Activated naive CD4-positive, alpha-beta T cell treated with anti-CD3 and anti-CD28 coated beads, Interleukin-2, amount 10 ng/mL, durations not matched to agents 5 hours and 36 hours (primary cell): ENCODE data around the gene AMIGO2. TPM values are rescaled to one million over a fixed set of nuclear protein-coding genes. Genes with fewer than 3 reads are reported as not detected.

ENCODE experiments used
- total RNA-seq, 2 experiments: library from RNA; stranded (reverse); gene quantifications; one replicate each; pipeline ENCODE4 v1.2.3, GENCODE V29; 2021

Gene AMIGO2
- total RNA-seq, result 1 to 10 TPM; 8.6 to 9.0 TPM

GRCh38 chr12:47079468-47079980 is at the start of gene AMIGO2, which contains the start of gene PCED1B:
TSS of gene AMIGO2 (minus strand) at chr12:47079959. CDS start at chr12:47079002, 957 bp downstream.
TSS of gene PCED1B (plus strand) at chr12:47079621. CDS start at chr12:47235064, 155,443 bp downstream.

Other genes with a start within 250 kb of the AMIGO2 start
- gene PCED1B, start 338 bp downstream of the AMIGO2 start, total RNA-seq, result 100 to 1,000 TPM; 105 to 117 TPM